Stimulated activated CD4-positive, alpha-beta T cell treated with anti-CD3 and anti-CD28 coated beads, Interleukin-4, amount 100 ng/mL, for 24 hours (primary cell): ENCODE data around the gene LELP1.
A peak's percentile ranks its signal among the peaks of the same experiment; 100 is the strongest.
"Not testable (repeated sequence)": the region's sequence is repeated elsewhere in the genome, so short reads cannot be mapped to it uniquely, and the experiment has no call there.

Source experiments
- DNase-seq: peaks from one replicate; pipeline ENCODE4 v3.0.0-alpha.2; 2020

The LELP1 gene

GRCh38 chr1:153203130-153203529 lies at the start of gene LELP1:
Gene LELP1 (plus strand): TSS chr1:153203430. CDS start chr1:153204708, 1,278 bp downstream.
- DNase-seq = no peak

DNA sequence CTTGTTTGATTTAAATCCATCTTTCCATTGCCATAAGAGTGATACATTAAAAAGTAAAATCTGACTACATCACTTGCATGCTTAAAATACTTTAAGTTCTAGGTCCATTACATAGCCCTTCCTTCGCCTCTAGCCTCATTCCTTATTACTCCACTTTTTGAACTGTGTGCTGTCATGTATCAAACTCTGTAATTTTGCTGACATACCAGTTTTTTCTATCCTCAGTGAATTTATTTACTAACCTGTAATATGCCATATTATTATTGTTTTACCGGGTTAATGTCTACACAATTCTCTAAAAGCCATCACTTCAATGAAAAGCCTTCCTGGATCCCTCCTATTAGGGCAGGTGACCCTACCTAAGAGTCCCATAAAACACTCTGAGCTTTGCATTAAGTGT lies 47.7 kb upstream of the LELP1 start:
- no peak for DNase-seq

- no peak for DNase-seq
Observed at GRCh38 chr1:153168686-153169085, 34.5 kb upstream of the LELP1 start.

GRCh38 chr1:153174624-153175023 lies 28.6 kb upstream of the LELP1 start:
- DNase-seq = no peak

DNA sequence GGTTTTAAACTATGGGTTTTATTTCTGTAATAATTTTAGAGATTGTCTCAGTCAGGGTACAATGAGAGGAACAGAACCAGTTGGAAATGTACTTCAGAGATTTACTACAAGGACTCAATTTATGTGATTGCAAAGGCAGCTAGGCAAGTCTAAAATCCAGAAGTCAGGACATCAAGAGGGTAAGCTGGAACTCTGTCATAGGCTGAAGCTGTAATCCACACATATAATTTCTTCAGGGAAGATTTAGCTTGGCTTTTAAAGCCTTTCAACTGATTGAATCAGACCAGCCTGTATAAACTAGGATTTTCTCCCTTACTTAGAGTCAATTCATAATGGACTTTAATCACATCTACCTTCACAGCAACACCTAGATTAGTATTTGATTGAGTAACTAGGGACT lies 24.3 kb upstream of the LELP1 start:
- no peak for DNase-seq

GRCh38 chr1:153180556-153180955 lies 22.7 kb upstream of the LELP1 start:
- no peak for DNase-seq

DNA sequence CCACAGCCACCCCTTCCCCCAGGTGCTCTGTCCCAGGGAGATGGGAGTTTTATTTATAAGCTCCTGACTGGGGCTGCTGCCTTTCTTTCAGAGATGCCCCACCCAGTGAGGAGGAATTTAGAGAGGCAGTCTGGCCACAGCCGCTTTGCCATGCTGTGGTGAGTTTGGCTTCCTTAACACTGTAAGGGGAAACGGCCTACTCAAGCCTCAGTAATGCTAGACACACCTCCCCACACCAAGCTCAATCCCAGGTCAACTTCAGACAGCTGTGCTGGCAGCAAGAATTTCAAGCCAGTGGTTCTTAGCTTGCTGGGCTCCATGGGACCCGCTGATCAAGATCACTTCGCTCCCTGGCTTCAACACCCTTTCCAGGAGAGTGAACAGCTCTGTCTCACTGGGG lies 14.9 kb upstream of the LELP1 start:
- DNase-seq = not testable (repeated sequence)

- no peak for DNase-seq
Observed at GRCh38 chr1:153190373-153190772, 12.9 kb upstream of the LELP1 start.

DNA sequence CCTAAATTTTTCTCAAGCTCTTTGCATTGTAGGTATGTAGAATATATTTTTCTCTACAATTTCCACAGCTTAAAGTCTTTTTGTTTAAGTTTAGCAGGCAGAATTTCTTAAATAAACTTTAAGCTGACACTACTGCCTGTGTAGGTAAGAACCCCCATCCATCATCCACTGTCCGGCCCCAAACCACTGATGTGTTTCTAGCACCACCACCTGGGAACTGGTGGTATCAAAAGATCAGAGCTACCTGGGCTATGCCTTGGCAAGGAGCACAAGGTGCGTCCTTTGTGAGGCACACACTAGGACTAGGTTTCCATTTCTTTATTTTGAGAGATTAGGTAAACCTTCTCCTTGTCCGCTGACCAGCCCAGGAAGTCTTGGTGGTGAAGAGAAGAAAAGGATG lies 10.5 kb upstream of the LELP1 start:
- no peak for DNase-seq

DNA sequence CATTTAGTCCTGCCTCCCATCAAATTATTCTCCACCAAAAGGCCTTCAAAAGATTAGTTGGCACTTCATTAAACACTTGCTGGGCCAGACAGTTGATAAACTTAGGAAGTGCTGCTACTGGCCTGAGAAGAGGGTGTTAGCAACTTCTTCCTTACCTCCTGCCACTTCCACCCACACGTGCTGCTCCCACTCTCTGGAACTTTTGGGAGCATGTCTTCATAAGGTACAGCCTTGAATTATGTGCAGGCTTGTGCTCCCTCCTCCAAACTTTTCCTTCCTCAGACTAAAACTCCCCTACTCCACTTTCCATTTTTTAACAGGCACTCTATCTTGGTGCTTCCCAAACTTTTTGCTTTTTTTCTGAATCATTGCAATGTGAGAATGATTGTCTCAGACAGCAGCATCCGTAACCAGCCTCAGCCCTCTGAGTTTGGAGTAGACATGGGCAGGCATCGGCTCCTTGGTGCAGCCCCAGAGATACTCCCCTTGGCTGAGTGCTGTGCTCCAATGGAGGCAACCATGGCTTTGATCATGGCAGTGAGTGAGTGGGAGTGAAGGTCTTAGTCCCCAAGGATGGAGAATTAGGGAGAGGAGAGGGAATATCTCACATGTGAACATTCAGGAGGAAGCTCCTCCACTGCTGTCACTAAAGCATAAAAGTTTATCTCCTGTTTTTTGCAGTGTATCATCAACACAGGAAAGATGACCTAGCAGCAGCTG lies 8.7 kb upstream of the LELP1 start:
- DNase-seq = no peak

DNA sequence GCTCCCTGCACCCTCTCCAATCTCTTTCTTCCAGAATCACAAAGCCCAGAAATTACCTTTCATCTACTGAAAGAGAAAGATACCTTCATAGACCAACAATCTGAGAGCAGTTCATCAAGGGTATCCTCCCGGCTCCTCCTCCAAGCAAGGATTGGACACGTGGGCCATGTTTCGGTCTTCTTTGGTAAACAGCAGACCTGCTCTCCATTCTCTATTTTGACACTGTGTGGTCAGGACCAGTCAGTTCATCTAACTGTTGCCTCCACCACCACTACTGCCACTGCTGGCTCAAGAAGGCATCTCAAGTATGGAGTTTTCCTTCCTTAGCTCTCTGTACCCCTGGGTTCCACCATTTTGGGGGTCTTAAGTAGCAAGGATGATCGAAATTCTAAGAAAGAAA lies 8.0 kb upstream of the LELP1 start:
- no peak for DNase-seq

- DNase-seq = no peak
Observed at GRCh38 chr1:153202006-153202405, 1.2 kb upstream of the LELP1 start.

DNA sequence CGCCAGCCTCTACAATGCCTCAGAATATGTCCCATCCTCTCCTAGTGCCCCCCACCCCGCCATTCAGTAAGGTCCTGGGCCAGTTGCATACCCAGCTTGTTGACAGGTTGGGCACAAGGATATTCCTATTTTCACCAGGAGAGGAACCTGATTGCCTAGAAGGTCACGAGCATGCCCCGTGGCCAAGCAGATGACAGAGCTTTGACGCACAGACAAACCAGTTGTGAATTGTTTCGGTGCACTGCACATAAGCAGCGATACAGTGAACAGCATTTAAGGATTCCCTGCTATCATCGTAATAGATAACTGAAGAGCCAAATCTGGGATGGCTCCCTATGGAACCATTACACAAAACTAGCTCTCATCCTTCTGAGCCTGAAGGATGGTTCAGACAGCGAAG lies 3.4 kb downstream of the LELP1 start:
- no peak for DNase-seq

GRCh38 chr1:153210206-153210605 lies 7.0 kb downstream of the LELP1 start:
- DNase-seq = no peak

DNA sequence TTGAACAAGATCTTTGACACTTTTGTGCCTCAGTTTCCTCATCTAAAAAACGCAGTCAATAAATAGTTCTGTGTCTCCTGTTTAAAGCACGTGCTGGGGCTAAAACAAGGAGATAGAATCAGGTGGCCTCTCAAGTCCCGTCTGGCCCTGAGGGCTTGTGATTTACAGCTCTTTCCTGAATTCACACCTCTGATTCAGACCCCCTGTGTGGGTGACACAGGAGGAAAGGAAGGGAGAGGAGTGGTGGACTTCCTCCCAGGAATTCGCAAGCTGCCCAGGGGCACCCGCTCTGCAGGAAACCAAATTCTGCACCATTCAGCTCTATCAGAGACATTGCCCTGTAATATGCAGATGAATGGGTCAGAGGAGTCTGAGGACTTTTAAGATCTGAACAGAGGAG lies 9.0 kb downstream of the LELP1 start:
- no peak for DNase-seq

GRCh38 chr1:153213519-153213918 lies 10.3 kb downstream of the LELP1 start:
- no peak for DNase-seq

- DNase-seq = no peak
Observed at GRCh38 chr1:153217212-153217611, 14.0 kb downstream of the LELP1 start, which contains the start of gene PRR9. Gene PRR9 (plus strand): TSS chr1:153217584. CDS start chr1:153218145, 561 bp downstream.

DNA sequence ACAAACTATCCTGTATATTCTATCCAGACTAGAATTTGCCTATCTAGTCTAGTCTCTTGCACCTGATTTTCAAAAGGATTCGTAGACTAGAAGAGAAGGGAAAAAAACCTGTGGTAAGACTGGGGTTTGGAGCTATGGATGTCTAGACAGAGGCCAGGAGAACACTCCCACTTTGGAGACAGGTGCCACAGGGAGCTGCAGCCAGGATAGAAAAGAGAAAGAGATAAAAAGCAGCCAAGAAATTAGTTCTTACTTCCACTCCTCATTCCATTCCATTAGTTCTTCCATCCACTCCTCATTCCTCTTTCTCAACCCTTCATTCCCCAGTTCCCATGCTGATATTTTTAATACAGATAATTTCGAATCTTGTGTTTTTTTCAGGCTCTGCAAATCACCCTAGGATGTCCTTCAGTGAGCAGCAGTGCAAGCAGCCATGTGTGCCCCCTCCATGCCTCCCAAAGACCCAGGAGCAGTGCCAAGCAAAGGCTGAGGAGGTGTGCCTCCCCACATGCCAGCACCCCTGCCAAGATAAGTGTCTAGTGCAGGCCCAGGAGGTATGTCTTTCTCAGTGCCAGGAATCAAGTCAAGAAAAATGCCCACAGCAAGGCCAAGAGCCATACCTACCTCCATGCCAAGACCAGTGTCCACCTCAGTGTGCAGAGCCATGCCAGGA lies 14.7 kb downstream of the LELP1 start:
- no peak for DNase-seq

DNA sequence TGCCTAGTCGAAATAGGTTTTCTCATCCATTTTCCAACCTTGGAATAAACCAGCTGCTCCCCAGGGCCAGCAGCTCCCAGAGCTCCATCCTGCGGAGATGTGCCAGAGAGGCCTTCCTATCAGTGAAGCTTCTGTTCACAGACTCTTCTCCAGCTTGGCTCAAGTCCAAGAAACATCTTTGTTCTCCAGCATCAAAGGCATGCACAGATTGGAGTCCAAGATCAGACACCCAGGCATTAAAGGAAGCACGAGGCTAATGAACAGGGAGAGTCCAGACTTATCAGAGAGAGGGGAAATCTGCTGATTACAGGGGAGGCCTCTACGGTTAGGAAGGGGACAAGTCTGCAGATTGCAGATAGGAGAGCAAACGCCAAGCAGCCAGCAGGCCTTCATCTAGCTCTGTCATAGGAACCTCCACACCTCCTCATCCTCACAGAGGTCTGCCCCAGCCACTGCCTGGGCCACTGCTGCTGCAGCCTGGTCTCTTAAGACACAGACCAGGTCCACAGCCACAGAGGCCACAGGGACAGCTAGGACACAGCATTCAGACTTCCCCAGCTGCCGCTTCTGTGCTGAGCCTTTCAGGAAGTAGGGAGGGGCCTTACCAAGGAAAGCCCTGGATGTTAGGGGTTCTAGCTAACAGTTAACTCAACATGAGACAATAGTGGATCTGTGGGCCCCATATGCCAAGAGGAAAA lies 17.5 kb downstream of the LELP1 start:
- no peak for DNase-seq

DNA sequence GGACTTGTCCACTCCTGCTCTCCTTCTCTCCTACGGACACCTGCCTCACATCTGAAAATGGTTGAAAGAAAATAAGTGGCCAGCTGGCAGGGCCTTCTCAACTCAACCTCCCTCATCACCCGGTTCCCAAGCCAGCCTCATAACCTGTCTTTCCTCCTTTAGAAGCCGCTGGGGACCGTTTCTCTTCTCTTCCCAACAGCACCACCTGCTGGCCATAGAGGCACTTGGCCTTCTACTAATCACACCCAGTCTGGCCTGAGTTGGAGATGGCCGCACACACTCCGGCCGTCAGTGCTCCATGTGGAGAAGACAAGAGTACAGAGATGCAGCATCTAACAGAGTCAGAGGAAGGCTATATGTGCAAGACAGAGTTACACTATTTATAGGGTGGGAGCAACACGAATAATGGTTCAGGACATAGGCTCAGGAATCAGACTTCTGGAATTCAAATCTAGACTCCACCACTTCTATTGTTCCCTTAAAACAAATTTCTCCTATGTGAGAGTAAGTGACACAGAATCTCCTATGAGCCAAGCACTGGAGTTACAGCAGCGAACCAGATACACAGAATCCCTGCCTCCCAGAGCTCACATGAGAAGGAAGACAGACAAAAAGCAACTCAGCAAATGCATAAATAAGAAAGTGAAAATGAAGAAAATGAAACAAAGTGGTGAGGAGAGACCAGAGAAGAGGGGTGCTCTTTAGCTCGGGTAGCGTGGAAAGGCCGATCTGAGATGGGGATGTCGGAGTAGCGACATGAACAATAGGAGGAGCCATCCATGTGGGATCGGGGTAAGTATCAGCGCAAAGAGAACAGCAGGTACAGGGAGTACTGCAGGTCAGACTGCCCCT lies 20.0 kb downstream of the LELP1 start:
- DNase-seq = peak; percentile 55

- no peak for DNase-seq
Observed at GRCh38 chr1:153227810-153228209, 24.6 kb downstream of the LELP1 start.

- no peak for DNase-seq
Observed at GRCh38 chr1:153228491-153228890, 25.3 kb downstream of the LELP1 start.
